OCI-M1 (cell line): ENCODE data around the gene SPACDR.
A peak's percentile ranks its signal among the peaks of the same experiment; 100 is the strongest.
"Not testable (repeated sequence)": the region's sequence is repeated elsewhere in the genome, so short reads cannot be mapped to it uniquely, and the experiment has no call there.

Experiments
- DNase-seq: peaks from one replicate; lab custom pipeline; 2025; lab: John Stamatoyannopoulos, UW

The SPACDR gene

DNA sequence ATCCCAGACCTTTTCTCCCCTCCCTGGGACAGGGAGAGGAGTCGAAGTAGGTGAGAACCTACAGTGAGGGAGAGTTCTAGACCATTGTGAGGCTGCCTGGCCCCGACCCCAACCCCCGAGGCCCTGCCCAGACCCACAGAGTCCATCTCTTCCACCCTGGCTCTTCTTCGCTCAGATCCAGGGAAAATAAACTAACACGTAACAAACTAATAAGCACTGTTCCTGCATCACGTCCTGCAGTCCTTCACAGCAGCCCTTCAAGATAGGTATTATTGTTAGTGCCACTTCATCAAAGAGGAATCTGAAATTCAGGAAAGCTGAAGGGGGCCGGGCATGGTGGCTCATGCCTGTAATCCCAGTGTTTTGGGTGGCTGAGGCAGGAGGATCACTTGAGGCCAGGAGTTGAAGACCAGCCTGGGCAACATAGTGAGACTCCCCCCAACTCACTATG lies at the start of gene SPACDR:
SPACDR (minus strand) TSS at position 51 of the 451 bp plus-strand sequence. CDS start 235 bp downstream, outside the sequence.
- DNase-seq, result no peak

GRCh38 chr7:100513212-100513810 lies 49.3 kb upstream of the SPACDR start:
- no peak for DNase-seq

- peak; percentile 92 for DNase-seq
Observed at GRCh38 chr7:100510437-100511239, 46.6 kb upstream of the SPACDR start.

DNA sequence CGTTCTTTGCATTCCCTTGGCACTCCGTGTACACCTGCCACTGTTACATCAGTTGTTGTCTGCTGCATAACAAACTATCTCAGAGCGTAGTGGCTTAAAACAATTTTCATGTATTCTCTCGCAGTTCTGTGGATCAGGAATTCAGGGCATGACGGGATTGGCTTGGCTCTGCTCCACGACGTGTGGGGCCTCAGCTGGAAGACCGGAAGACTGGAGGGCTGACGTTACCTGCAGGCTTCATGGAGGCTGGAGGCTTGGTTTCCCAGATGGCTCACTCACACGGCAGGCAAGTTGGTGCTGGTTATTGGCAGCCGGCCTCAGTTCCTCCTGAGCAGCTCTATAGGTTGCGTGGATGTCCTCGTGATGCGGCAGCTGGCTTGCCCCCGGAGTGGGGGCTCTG lies 45.2 kb upstream of the SPACDR start:
- no peak for DNase-seq

DNA sequence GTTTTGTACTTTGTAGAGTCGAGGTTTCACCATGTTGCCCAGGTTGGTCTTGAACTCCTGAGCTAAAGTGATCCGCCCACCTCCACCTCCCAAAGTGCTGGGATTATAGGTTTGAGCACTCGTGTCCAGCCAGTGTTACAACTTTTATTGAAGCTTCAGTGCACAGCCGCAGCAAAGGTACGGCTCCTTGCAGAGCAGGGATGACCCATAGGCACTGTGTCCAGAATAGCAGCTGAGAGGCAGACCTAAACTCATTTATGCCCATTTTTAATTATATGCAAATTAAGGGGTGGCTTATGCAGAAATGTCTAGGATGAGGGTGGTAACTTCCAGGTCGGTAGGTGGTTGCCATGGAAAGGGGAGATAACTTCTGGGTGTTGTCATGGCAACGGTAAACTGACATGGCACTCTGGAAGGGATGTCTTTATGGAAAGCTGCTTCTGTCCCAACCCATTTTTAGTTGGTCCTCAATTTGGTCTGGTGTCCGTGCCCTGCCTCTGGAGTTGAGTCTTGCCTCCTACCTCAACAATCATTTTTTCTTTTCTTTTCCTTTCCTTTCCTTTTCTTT lies 42.4 kb upstream of the SPACDR start:
- peak; percentile 63 for DNase-seq

- DNase-seq, result no peak
Observed at GRCh38 chr7:100504887-100505611, 41.0 kb upstream of the SPACDR start.

DNA sequence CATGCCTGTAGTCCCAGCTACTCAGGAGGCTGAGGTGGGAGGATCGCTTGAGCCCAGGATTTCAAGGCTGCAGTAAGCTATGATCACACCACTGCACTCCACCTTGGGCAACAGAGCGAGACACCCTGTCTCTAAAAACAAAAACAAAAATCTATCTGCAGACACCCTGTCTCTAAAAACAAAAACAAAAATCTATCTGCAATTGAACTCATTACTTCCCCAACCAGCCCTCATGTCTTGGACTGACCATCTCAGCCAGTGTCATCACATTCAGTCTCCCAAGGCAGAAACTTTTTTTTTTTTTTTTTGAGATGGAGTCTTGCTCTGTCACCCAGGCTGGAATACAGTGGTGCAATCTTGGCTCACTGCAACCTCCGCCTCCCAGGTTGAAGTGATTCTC lies 40.0 kb upstream of the SPACDR start:
- DNase-seq, result not testable (repeated sequence)

GRCh38 chr7:100500743-100501142 lies 36.7 kb upstream of the SPACDR start:
- not testable (repeated sequence) for DNase-seq

GRCh38 chr7:100496509-100496908 lies 32.4 kb upstream of the SPACDR start:
- DNase-seq, result no peak

DNA sequence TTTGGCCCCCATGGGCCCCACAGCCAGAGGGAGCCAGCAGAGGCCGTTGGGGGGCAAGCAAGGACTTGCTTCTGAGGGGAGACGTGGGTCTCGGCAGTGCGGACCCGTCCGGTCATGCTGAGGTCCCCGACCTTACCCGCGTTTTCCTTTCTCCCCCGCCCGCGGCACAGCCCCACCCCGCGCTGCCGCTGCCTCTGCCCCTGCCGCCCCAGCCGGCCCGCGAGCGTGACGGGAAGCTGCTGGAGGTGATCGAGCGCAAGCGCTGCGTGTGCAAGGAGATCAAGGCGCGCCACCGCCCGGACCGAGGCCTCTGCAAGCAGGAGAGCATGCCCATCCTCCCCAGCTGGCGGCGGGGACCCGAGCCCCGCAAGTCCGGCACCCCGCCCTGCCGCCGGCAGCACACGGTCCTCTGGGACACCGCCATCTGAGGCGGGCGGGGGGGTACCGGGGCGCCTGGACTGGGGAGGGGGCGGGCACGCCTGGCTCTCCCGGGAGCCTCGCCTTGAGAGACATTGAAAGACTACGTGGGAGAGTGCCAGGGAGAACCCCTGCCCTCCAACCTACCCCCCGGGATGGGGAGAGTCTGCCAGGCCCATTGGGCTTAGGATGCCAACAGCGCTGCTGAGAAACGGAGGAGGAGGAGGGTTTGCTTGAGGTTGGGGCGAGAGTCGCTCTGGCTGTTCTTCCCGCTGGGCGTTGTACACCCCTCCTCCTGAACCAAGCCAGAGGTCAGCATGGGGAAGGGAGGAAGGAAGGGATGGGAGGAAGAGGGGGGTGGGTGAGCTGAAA lies 29.6 kb upstream of the SPACDR start:
- DNase-seq, result no peak

- no peak for DNase-seq
Observed at GRCh38 chr7:100492738-100493475, 28.8 kb upstream of the SPACDR start.

DNA sequence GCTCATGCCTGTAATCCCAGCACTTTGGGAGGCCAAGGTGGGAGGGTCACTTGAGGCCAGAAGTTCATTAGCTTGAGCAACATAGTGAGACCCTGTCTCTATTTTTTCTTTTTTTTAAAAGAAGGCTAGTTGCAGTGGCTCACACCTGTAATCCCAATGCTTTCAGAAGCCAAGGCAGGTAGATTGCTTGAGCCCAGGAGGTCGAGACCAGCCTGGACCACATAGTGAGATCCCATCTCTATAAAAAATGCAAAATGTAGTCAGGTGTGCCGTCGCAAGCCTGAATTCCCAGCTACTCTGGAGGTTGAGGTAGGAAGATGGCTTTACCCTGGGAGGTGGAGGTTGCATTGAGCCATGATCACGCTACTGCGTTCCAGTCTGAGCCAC lies 27.1 kb upstream of the SPACDR start:
- no peak for DNase-seq

DNA sequence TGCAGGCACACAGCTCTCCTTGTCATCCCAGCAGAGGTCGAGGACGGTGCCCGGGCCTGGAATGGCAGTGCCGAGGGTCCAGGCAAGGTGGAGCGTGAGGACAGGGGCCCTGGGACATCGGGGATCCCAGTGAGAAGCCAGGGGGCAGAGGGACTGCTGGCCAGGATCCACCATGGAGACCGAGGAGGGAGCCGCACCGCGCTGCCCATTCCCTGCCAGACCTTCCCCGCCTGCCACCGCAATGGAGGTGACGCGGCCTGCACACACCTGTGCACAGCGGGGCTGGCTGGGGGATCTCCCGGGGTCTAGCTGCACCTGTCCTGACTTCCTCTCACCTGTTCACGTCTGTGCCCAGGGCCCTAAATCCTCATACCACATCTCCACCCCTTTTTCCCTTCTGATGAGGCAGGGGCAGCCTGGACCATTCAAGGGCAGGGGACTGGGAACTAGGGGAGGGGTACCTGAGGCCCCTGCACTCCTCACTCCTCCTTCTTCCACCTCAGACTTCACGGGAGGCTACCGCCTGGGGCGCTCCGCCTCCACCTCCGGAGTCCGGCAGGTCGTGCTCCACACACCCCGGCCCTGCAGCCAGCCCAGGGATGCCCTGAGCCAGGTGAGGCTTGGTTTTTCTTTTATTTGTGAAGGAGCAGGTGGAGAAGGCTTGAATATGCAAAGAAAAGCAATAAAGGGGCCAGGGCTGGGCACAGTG lies 26.6 kb upstream of the SPACDR start:
- DNase-seq, result no peak

DNA sequence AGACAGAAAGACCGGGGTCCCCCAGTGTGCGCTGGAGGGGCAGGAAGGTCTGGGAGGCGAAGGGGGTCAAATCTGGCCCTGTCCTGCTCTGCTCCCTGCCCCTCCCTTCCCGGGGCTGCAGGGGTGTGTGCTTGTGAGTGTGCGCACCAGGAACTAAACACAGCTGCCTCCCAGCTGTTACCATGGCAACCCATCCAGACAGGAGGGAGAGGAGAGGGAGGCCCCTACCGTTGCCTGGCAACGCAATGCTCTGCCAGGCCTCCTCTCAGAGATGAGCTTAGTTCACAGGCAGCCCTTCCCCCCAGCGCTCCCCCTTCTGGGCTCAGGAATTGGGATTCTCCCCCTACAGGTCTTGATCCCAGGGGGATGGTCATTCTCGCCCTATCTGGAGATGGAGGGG lies 25.8 kb upstream of the SPACDR start:
- DNase-seq, result peak; percentile 89

DNA sequence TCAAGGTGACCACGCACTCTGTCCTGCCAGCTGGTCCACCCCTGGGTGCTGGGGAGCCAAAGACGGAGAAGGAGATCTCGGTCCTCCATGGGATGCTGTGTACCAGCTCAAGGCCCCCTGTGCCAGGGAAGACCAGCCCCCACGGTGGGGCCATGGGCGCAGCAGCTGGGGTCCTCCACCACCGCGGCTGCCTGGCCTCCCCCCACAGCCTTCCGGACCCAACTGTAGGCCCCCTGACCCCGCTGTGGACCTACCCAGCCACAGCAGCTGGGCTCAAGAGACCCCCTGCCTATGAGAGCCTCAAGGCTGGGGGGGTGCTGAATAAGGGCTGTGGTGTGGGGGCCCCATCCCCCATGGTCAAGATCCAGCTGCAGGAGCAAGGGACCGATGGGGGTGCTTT lies 25.1 kb upstream of the SPACDR start:
- no peak for DNase-seq

- DNase-seq, result no peak
Observed at GRCh38 chr7:100488333-100489095, 24.5 kb upstream of the SPACDR start.

GRCh38 chr7:100486753-100487446 lies 22.8 kb upstream of the SPACDR start:
- peak; percentile 62 for DNase-seq

DNA sequence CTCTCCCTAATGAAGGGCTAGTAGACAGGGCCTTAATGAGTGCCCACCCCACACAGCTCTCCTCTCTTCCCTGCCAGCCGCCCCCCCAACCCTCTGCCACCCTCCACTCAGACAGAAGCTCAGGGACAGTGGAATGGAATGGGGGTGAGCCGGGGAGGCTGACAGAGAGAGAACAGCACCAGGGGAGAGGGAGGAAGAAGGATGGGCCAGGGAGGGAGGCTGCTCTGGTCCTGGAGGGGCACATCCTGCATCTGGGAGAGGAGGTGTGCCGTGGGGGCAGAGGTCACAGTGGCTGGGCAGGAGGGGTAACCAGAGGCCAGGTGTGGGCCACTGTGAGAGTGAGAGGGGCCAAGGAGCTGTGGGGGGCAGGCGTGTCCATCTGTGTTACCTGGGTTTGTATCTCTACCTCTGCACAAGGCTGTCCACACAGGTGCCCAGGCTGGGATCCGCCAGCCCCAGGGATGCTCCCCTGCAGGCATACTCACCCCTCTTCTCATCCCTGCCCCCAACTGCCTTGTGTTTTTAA lies 22.1 kb upstream of the SPACDR start:
- no peak for DNase-seq

GRCh38 chr7:100485471-100485876 lies 21.4 kb upstream of the SPACDR start:
- no peak for DNase-seq
